WTC11 (cell line): ENCODE measurements around the gene GPRC6A. TPM values are rescaled to one million over a fixed set of nuclear protein-coding genes. Genes with fewer than 3 reads are reported as not detected.

Experiments used
- AFF4 ChIP-seq: sonication (generic); formaldehyde crosslinking; IDR thresholded peaks from 2 replicates; pipeline ENCODE4 v1.8.1; 2023; ENCODE audit warnings: mild to moderate bottlenecking, missing genetic modification reagents, borderline replicate concordance
- ATF1 ChIP-seq: sonication (generic); formaldehyde crosslinking; IDR thresholded peaks from 2 replicates; pipeline ENCODE4 v1.8.1; 2023; ENCODE audit warnings: mild to moderate bottlenecking, moderate library complexity, missing genetic modification reagents
- CBFB ChIP-seq: sonication (generic); formaldehyde crosslinking; IDR thresholded peaks from 2 replicates; pipeline ENCODE4 v1.8.1; 2022; ENCODE audit warnings: mild to moderate bottlenecking, low read depth, missing genetic modification reagents
- CDX4 ChIP-seq: fragments of 250-450 bp; sonication (Bioruptor Pico); IDR thresholded peaks from 2 replicates; pipeline ENCODE4 v1.9.0; 2021; ENCODE audit warnings: moderate library complexity, mild to moderate bottlenecking, inconsistent platforms, borderline replicate concordance
- ELF4 ChIP-seq: sonication (generic); formaldehyde crosslinking; IDR thresholded peaks from 2 replicates; pipeline ENCODE4 v1.8.1; 2022; ENCODE audit warnings: low read depth, mild to moderate bottlenecking, moderate library complexity, missing genetic modification reagents
- EMX1 ChIP-seq: fragments of 250-450 bp; sonication (Bioruptor Pico); IDR thresholded peaks from 2 replicates; pipeline ENCODE4 v1.8.0; 2021; ENCODE audit warnings: mild to moderate bottlenecking
- FOXK1 ChIP-seq: sonication (generic); formaldehyde crosslinking; IDR thresholded peaks from 2 replicates; pipeline ENCODE4 v1.8.0; 2022; ENCODE audit warnings: mild to moderate bottlenecking, moderate library complexity, missing genetic modification reagents
- HMGA2 ChIP-seq: fragments of 250-450 bp; sonication (Bioruptor Pico); IDR thresholded peaks from 2 replicates; pipeline ENCODE4 v1.4.0; 2021; ENCODE audit warnings: mild to moderate bottlenecking, moderate library complexity
- MXD4 ChIP-seq: fragments of 250-450 bp; sonication (Bioruptor Pico); IDR thresholded peaks from 2 replicates; pipeline ENCODE4 v1.8.0; 2021; ENCODE audit warnings: mild to moderate bottlenecking, moderate library complexity, borderline replicate concordance
- NR2C2 ChIP-seq: sonication (generic); formaldehyde crosslinking; IDR thresholded peaks from 2 replicates; pipeline ENCODE4 v1.8.0; 2022; ENCODE audit warnings: mild to moderate bottlenecking, missing genetic modification reagents
- PRDM15 ChIP-seq: sonication (generic); formaldehyde crosslinking; IDR thresholded peaks from 2 replicates; pipeline ENCODE4 v1.8.0; 2022; ENCODE audit warnings: missing genetic modification reagents
- PREB ChIP-seq: sonication (generic); formaldehyde crosslinking; IDR thresholded peaks from 2 replicates; pipeline ENCODE4 v1.8.1; 2022; ENCODE audit warnings: mild to moderate bottlenecking, missing genetic modification reagents, moderate library complexity, borderline replicate concordance
- PRRX2 ChIP-seq: fragments of 250-450 bp; sonication (Bioruptor Pico); IDR thresholded peaks from 2 replicates; pipeline ENCODE4 v1.8.0; 2021; ENCODE audit warnings: mild to moderate bottlenecking
- SMAD4 ChIP-seq: sonication (generic); formaldehyde crosslinking; IDR thresholded peaks from 2 replicates; pipeline ENCODE4 v1.8.0; 2022; ENCODE audit warnings: mild to moderate bottlenecking, missing genetic modification reagents
- SOX15 ChIP-seq: fragments of 250-450 bp; sonication (Bioruptor Pico); IDR thresholded peaks from 2 replicates; pipeline ENCODE4 v1.9.0; 2021; ENCODE audit warnings: mild to moderate bottlenecking
- TCF7 ChIP-seq: sonication (generic); formaldehyde crosslinking; IDR thresholded peaks from 2 replicates; pipeline ENCODE4 v1.8.0; 2022; ENCODE audit warnings: mild to moderate bottlenecking, low read depth, missing genetic modification reagents, moderate library complexity
- ZNF219 ChIP-seq: sonication (generic); formaldehyde crosslinking; IDR thresholded peaks from 2 replicates; pipeline ENCODE4 v1.8.0; 2023; ENCODE audit warnings: missing genetic modification reagents, mild to moderate bottlenecking, borderline replicate concordance
- ZNF281 ChIP-seq: sonication (generic); formaldehyde crosslinking; IDR thresholded peaks from 2 replicates; pipeline ENCODE4 v1.8.0; 2023; ENCODE audit warnings: mild to moderate bottlenecking, missing genetic modification reagents
- ZNF317 ChIP-seq: sonication (generic); formaldehyde crosslinking; IDR thresholded peaks from 2 replicates; pipeline ENCODE4 v1.8.1; 2023; ENCODE audit warnings: low read depth, mild to moderate bottlenecking, moderate library complexity, missing genetic modification reagents, borderline replicate concordance
- ZNF396 ChIP-seq: fragments of 250-450 bp; sonication (Bioruptor Pico); IDR thresholded peaks from 2 replicates; pipeline ENCODE4 v1.8.0; 2021; ENCODE audit warnings: mild to moderate bottlenecking, moderate library complexity, borderline replicate concordance
- ZNF416 ChIP-seq: fragments of 250-450 bp; sonication (Bioruptor Pico); IDR thresholded peaks from 2 replicates; pipeline ENCODE4 v1.9.0; 2021; ENCODE audit warnings: mild to moderate bottlenecking, inconsistent platforms
- ZNF512 ChIP-seq: sonication (generic); formaldehyde crosslinking; IDR thresholded peaks from 2 replicates; pipeline ENCODE4 v1.8.1; 2022; ENCODE audit warnings: missing genetic modification reagents, borderline replicate concordance
- ZSCAN18 ChIP-seq: fragments of 250-450 bp; sonication (Bioruptor Pico); IDR thresholded peaks from 2 replicates; pipeline ENCODE4 v2.1.2; 2022; ENCODE audit warnings: mild to moderate bottlenecking, moderate library complexity
- total RNA-seq: library from RNA; stranded (reverse); gene quantifications from 3 replicates; pipeline ENCODE4 v1.2.3, GENCODE V29; 2021

The GPRC6A gene
- total RNA-seq, 1 experiment from 2014 or later = 0.17 TPM

- TF ChIP-seq ZNF512 (CRISPR knock-in tag) = no peak
- TF ChIP-seq MXD4 = no peak
- TF ChIP-seq SOX15 = no peak
- TF ChIP-seq ZNF219 (CRISPR knock-in tag) = no peak
- no peak for TF ChIP-seq CBFB (CRISPR knock-in tag)
- no peak for TF ChIP-seq SMAD4 (CRISPR knock-in tag)
- 0 out of 2 replicates have a peak, but pooled peaks have one; percentile 62 for TF ChIP-seq PREB (CRISPR knock-in tag)
- TF ChIP-seq NR2C2 (CRISPR knock-in tag) = no peak; the same call in 1 of the 2 replicates
- no peak for TF ChIP-seq ZSCAN18 (CRISPR knock-in tag)
- TF ChIP-seq AFF4 (CRISPR knock-in tag) = no peak
- no peak for TF ChIP-seq ZNF317 (CRISPR knock-in tag)
- TF ChIP-seq ZNF281 = peak; percentile 31; the same call in 1 of the 2 replicates
- TF ChIP-seq HMGA2 (CRISPR knock-in tag) = no peak
- TF ChIP-seq PRRX2 (CRISPR knock-in tag) = no peak
- TF ChIP-seq TCF7 (CRISPR knock-in tag) = 0 out of 2 replicates have a peak, but pooled peaks have one; percentile 71
- no peak for TF ChIP-seq FOXK1
- no peak for TF ChIP-seq EMX1 (CRISPR knock-in tag)
- TF ChIP-seq ZNF416 = no peak
- TF ChIP-seq ZNF396 = no peak
- TF ChIP-seq PRDM15 (CRISPR knock-in tag) = no peak
- no peak for TF ChIP-seq ELF4 (CRISPR knock-in tag)
- no peak for TF ChIP-seq CDX4 (CRISPR knock-in tag)
- TF ChIP-seq ATF1 = no peak
Measured at GRCh38 chr6:116764961-116765841, 63.7 kb downstream of the GPRC6A start, which contains the start of gene FAM162B (continued).
